HCT116 (cell line): ENCODE data around the gene PDE6C. TPM values are rescaled to one million over a fixed set of nuclear protein-coding genes. Genes with fewer than 3 reads are reported as not detected.

Experiments
- ATAC-seq: fragments of 200-7000 bp; cut with Tn5 transposase; 2 replicates; pipeline ENCODE4 v1.9.1; 2020; ENCODE audit warnings: mild to moderate bottlenecking, moderate library complexity
- BruUV-seq: library from RNA; stranded (reverse); fragments of 400-500 nt; replicated peaks from 2 replicates; lab custom pipeline; 2021; lab: Mats Ljungman, UMichigan
- CTCF ChIA-PET: fragments of 300-600 bp; sonication (Branson Sonifier 250); formaldehyde crosslinking; loops from one replicate; lab custom pipeline; 2021; ENCODE audit warnings: antibody characterized with exemption; lab: Charles Lee
- POLR2A ChIA-PET: fragments of 300-600, 350-600 bp; sonication (Branson Sonifier 250); formaldehyde crosslinking; loops from one replicate; lab custom pipeline; 2021; ENCODE audit warnings: antibody characterized with exemption; lab: Charles Lee
- RAD21 ChIA-PET, 2 experiments: fragments of 300-600 bp; sonication (Branson Sonifier 250); formaldehyde crosslinking; loops; one replicate each; lab custom pipeline; 2023; ENCODE audit warnings: low total read pairs in 2 of 2; ENCODE audit not compliant: uncharacterized antibody in 2 of 2, unreplicated experiment in 2 of 2, low non-redundant PET in 1 of 2; lab: Charles Lee
- DNase-seq: peaks from one replicate; pipeline ENCODE4 v3.0.0-alpha.2; 2010; ENCODE audit warnings: low read depth, low spot score
- H2AFZ ChIP-seq: fragments of 200-600 bp; shearing (Covaris generic), sonication (generic); 2 replicates; pipeline ENCODE4 v1.6.1; 2017; ENCODE audit warnings: low read depth, mixed run types, mixed read lengths, antibody characterized with exemption, low read length; ENCODE audit not compliant: poor library complexity, severe bottlenecking
- H3K27ac ChIP-seq: 2 replicates; pipeline ENCODE4 v1.5.1; 2012; ENCODE audit warnings: low read depth, low read length
- H3K27me3 ChIP-seq: fragments of 200-600 bp; sonication (generic); 2 replicates; pipeline ENCODE4 v1.6.1; 2016; ENCODE audit warnings: mixed run types, low read length, mixed read lengths; ENCODE audit not compliant: insufficient read depth
- H3K36me3 ChIP-seq, 2 experiments: fragments of 200-500 bp in 1 of 2; fragments of 200-600 bp in 1 of 2; sonication (Bioruptor generic) in 1 of 2; sonication (generic) in 1 of 2; 2 replicates each; pipeline versions ENCODE4 v1.5.1 to v1.6.1; 2014 to 2016; ENCODE audit warnings: low read length in 2 of 2, inconsistent platforms in 1 of 2, mixed read lengths in 1 of 2, mixed run types in 1 of 2; ENCODE audit not compliant: insufficient read depth in 2 of 2, control insufficient read depth in 1 of 2
- H3K4me1 ChIP-seq, 2 experiments: fragments of 200-600 bp in 1 of 2; sonication (generic) in 1 of 2; 2 replicates each; pipeline versions ENCODE4 v1.5.1 to v1.6.1; 2012 to 2017; ENCODE audit warnings: low read length in 2 of 2, inconsistent platforms in 1 of 2, mild to moderate bottlenecking in 1 of 2, mixed read lengths in 1 of 2, mixed run types in 1 of 2, moderate library complexity in 1 of 2; ENCODE audit not compliant: insufficient read depth in 2 of 2, control insufficient read depth in 1 of 2
- H3K4me2 ChIP-seq: fragments of 200-600 bp; sonication (generic); 2 replicates; pipeline ENCODE4 v1.6.1; 2017; ENCODE audit warnings: mixed run types, low read length, mixed read lengths
- H3K4me3 ChIP-seq, 2 experiments: fragments of 200-600 bp in 1 of 2; sonication (generic) in 1 of 2; replicated peaks in 1 of 2; 2 replicates each; pipeline ENCODE4 v1.5.1; 2011 to 2016; ENCODE audit warnings: low read length in 2 of 2, control low read depth in 1 of 2, low read depth in 1 of 2, mild to moderate bottlenecking in 1 of 2, mixed read lengths in 1 of 2, mixed run types in 1 of 2
- H3K79me2 ChIP-seq: fragments of 200-600 bp; sonication (generic); 2 replicates; pipeline ENCODE4 v1.6.1; 2017; ENCODE audit warnings: mild to moderate bottlenecking, mixed run types, low read length, moderate library complexity, mixed read lengths; ENCODE audit not compliant: insufficient read depth
- H3K9ac ChIP-seq: fragments of 200-600 bp; sonication (generic); 2 replicates; pipeline ENCODE4 v1.6.1; 2016; ENCODE audit warnings: low read length, mixed read lengths
- H3K9me2 ChIP-seq: fragments of 200-600 bp; sonication (generic), shearing (Covaris generic); 2 replicates; pipeline ENCODE4 v1.6.1; 2017; ENCODE audit warnings: mixed run types, mild to moderate bottlenecking, moderate library complexity; ENCODE audit not compliant: insufficient read depth
- H3K9me3 ChIP-seq, 2 experiments: fragments of 200-500 bp in 1 of 2; fragments of 200-600 bp in 1 of 2; sonication (Bioruptor generic) in 1 of 2; sonication (generic) in 1 of 2; 2 replicates each; pipeline ENCODE4 v1.6.1; 2014 to 2017; ENCODE audit warnings: low read length in 2 of 2, mixed read lengths in 2 of 2, inconsistent platforms in 1 of 2, low read depth in 1 of 2, mild to moderate bottlenecking in 1 of 2, mixed run types in 1 of 2, moderate library complexity in 1 of 2; ENCODE audit not compliant: control insufficient read depth in 1 of 2, insufficient read depth in 1 of 2
- H4K20me1 ChIP-seq: fragments of 200-600 bp; sonication (generic), shearing (Covaris generic); 2 replicates; pipeline ENCODE4 v1.6.1; 2017; ENCODE audit warnings: mixed run types, mild to moderate bottlenecking, moderate library complexity; ENCODE audit not compliant: insufficient read depth
- CBX3 ChIP-seq: IDR thresholded peaks from 2 replicates; pipeline ENCODE4 v1.6.1; 2012; ENCODE audit warnings: low read depth
- POLR2A ChIP-seq: IDR thresholded peaks from 2 replicates; pipeline ENCODE4 v1.7.0; 2011; ENCODE audit warnings: borderline replicate concordance; ENCODE audit not compliant: insufficient read depth, insufficient read length; ENCODE audit errors: extremely low read depth
- POLR2AphosphoS5 ChIP-seq: IDR thresholded peaks from 2 replicates; pipeline ENCODE4 v1.6.1; 2011; ENCODE audit warnings: mild to moderate bottlenecking, low read depth, low read length, moderate library complexity
- SIN3A ChIP-seq: IDR thresholded peaks from 2 replicates; pipeline ENCODE4 v1.6.1; 2012; ENCODE audit warnings: low read depth
- SP1 ChIP-seq: IDR thresholded peaks from 2 replicates; pipeline ENCODE4 v1.6.1; 2012; ENCODE audit warnings: low read depth
- YY1 ChIP-seq: IDR thresholded peaks from 2 replicates; pipeline ENCODE4 v1.6.1; 2011; ENCODE audit warnings: low read length, low read depth, moderate library complexity, mild to moderate bottlenecking; ENCODE audit not compliant: insufficient replicate concordance; ENCODE audit errors: extremely low read depth
- ZNF274 ChIP-seq: fragments of 200-500 bp; sonication (Bioruptor generic); IDR thresholded peaks from 2 replicates; pipeline ENCODE4 v1.6.1; 2014; ENCODE audit warnings: mild to moderate bottlenecking, low read depth, low read length, inconsistent platforms
- intact Hi-C: fragments of 100-400 bp; cut with micrococcal nuclease; formaldehyde crosslinking; loops from 2 replicates; pipeline ENCODE4 v1.10.0; 2022
- total RNA-seq: library from RNA; stranded (reverse); gene quantifications from one replicate; pipeline ENCODE4 v1.2.1, GENCODE V29; 2021; ENCODE audit not compliant: unreplicated experiment
- TF ChIP-seq, protein P1 (sequence below): IDR thresholded peaks from 2 replicates; pipeline ENCODE4 v1.6.1; 2012
- TF ChIP-seq, protein P2 (sequence below): IDR thresholded peaks from 2 replicates; pipeline ENCODE4 v1.6.1; 2012
- TF ChIP-seq, protein P3 (sequence below): IDR thresholded peaks from 2 replicates; pipeline ENCODE4 v1.6.1; 2011; ENCODE audit warnings: mild to moderate bottlenecking, low read length, moderate library complexity; ENCODE audit not compliant: insufficient replicate concordance; ENCODE audit errors: extremely low read depth

Gene PDE6C
- total RNA-seq, 1 experiment from 2014 or later, result not detected

DNA sequence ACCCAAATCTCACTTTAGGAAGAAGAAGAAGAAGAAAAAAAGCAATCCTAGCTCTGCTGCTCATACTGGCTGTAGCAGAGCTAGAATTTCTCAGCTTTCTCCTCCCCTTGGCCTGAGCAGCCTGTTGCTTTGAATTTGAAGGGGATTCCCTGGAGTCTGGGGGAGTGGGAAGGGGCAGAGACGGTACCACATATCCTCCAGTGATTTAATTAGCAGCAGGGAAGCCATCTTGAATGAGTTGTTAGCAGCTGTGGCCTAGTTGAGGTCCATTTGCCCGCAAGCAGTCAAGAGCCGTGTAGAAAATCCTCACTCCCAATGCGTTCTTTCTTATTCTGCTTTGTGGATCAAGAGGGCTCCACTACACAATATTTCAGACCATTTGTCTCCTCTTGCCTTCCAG is 16.5 kb downstream of the PDE6C start:
- no TSS peak for BruUV-seq
- intact Hi-C loops, result no loop called here
- Histone ChIP-seq H3K27me3 (no peaks in the 10 kb centered on the region), H3K9me2 (no peaks in the 10 kb centered on the region), H3K4me2 (no peak overlapping the region), H4K20me1 (no peaks in the 10 kb centered on the region), H3K4me1 (no peaks in the 10 kb centered on the region), H3K9me3 (no peaks in the 10 kb centered on the region), H2AFZ (no peak overlapping the region), H3K27ac (no peak overlapping the region), H3K4me3 (no peak overlapping the region), H3K79me2 (no peaks in the 10 kb centered on the region), H3K9ac (no peak overlapping the region), H3K36me3 (no peaks in the 10 kb centered on the region)
- POLR2A ChIA-PET, result no interaction called here
- no peak for ATAC-seq
- CTCF ChIA-PET, result no interaction called here
- RAD21 ChIA-PET, result no interaction called here
- TF ChIP-seq, protein P1, sequence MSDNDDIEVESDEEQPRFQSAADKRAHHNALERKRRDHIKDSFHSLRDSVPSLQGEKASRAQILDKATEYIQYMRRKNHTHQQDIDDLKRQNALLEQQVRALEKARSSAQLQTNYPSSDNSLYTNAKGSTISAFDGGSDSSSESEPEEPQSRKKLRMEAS, result no peak
- no peak for TF ChIP-seq SP1
- no peak for TF ChIP-seq SIN3A
- TF ChIP-seq CBX3, result no peak
- TF ChIP-seq POLR2A, result no peak
- no peak for TF ChIP-seq ZNF274
- TF ChIP-seq POLR2AphosphoS5, result no peak
- no peak for TF ChIP-seq YY1
- TF ChIP-seq, protein P2, sequence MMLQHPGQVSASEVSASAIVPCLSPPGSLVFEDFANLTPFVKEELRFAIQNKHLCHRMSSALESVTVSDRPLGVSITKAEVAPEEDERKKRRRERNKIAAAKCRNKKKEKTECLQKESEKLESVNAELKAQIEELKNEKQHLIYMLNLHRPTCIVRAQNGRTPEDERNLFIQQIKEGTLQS, result no peak
- TF ChIP-seq, protein P3, sequence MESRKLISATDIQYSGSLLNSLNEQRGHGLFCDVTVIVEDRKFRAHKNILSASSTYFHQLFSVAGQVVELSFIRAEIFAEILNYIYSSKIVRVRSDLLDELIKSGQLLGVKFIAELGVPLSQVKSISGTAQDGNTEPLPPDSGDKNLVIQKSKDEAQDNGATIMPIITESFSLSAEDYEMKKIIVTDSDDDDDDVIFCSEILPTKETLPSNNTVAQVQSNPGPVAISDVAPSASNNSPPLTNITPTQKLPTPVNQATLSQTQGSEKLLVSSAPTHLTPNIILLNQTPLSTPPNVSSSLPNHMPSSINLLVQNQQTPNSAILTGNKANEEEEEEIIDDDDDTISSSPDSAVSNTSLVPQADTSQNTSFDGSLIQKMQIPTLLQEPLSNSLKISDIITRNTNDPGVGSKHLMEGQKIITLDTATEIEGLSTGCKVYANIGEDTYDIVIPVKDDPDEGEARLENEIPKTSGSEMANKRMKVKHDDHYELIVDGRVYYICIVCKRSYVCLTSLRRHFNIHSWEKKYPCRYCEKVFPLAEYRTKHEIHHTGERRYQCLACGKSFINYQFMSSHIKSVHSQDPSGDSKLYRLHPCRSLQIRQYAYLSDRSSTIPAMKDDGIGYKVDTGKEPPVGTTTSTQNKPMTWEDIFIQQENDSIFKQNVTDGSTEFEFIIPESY, result no peak
- no peak for DNase-seq
